HepG2 (cell line): ENCODE results near the gene PRUNE1. TPM values are rescaled to one million over a fixed set of nuclear protein-coding genes. Genes with fewer than 3 reads are reported as not detected.

Experiments
- ATAD3A ChIP-seq: sonication (generic); formaldehyde crosslinking; IDR thresholded peaks from 2 replicates; pipeline ENCODE4 v1.4.0; 2020; ENCODE audit warnings: missing genetic modification reagents
- BCL6 ChIP-seq: IDR thresholded peaks from 2 replicates; pipeline ENCODE4 v1.6.1; 2016; ENCODE audit warnings: missing genetic modification reagents, missing compliant biosample characterization
- CTCF ChIP-seq: sonication (generic); formaldehyde crosslinking; IDR thresholded peaks from 2 replicates; pipeline ENCODE4 v1.5.0; 2020; ENCODE audit warnings: mild to moderate bottlenecking, missing genetic modification reagents, moderate library complexity
- DNMT3B ChIP-seq: conservative IDR thresholded peaks from 2 replicates; pipeline ENCODE4 v1.6.1; 2016; ENCODE audit warnings: missing biosample characterization, control low read depth
- DRAP1 ChIP-seq: IDR thresholded peaks from 2 replicates; pipeline ENCODE4 v1.6.1; 2016; ENCODE audit warnings: missing genetic modification reagents, missing compliant biosample characterization
- FIP1L1 ChIP-seq: fragments of 200-400 bp; formaldehyde crosslinking; IDR thresholded peaks from 2 replicates; pipeline ENCODE4 v1.6.1; 2018; ENCODE audit warnings: low read depth, mild to moderate bottlenecking, low read length, moderate library complexity, borderline replicate concordance; ENCODE audit not compliant: insufficient read depth
- FOSL1 ChIP-seq: sonication (generic); formaldehyde crosslinking; IDR thresholded peaks from 2 replicates; pipeline ENCODE4 v1.9.0; 2021; ENCODE audit warnings: missing genetic modification reagents, borderline replicate concordance
- FOXP4 ChIP-seq: sonication (generic); formaldehyde crosslinking; IDR thresholded peaks from 2 replicates; pipeline ENCODE4 v1.4.0; 2020; ENCODE audit warnings: missing genetic modification reagents
- GABPB1 ChIP-seq: IDR thresholded peaks from 2 replicates; pipeline ENCODE4 v1.6.1; 2016; ENCODE audit warnings: mild to moderate bottlenecking, missing genetic modification reagents, moderate library complexity, missing compliant biosample characterization
- HDAC2 ChIP-seq: sonication (generic); formaldehyde crosslinking; IDR thresholded peaks from 2 replicates; pipeline ENCODE4 v1.4.0; 2020; ENCODE audit warnings: missing genetic modification reagents
- HNF4G ChIP-seq, 2 experiments: sonication (generic) in 1 of 2; formaldehyde crosslinking in 1 of 2; IDR thresholded peaks; 2 replicates each; pipeline versions ENCODE4 v1.4.0 to v1.6.1; 2011 to 2020; ENCODE audit warnings: borderline replicate concordance in 2 of 2, low read depth in 2 of 2, mild to moderate bottlenecking in 2 of 2, low read length in 1 of 2, missing genetic modification reagents in 1 of 2, moderate library complexity in 1 of 2
- KDM4B ChIP-seq: sonication (generic); formaldehyde crosslinking; IDR thresholded peaks from 2 replicates; pipeline ENCODE4 v1.4.0; 2020; ENCODE audit warnings: missing genetic modification reagents
- POLR2A ChIP-seq, 2 experiments: IDR thresholded peaks; 2 replicates each; pipeline ENCODE4 v1.6.1; 2011; ENCODE audit warnings: low read depth in 2 of 2, low read length in 2 of 2, mild to moderate bottlenecking in 1 of 2, moderate library complexity in 1 of 2; ENCODE audit not compliant: insufficient read depth in 1 of 2
- POLR2AphosphoS5 ChIP-seq: IDR thresholded peaks from 2 replicates; pipeline ENCODE4 v1.6.1; 2012; ENCODE audit warnings: low read depth, low read length
- SAP130 ChIP-seq: IDR thresholded peaks from 2 replicates; pipeline ENCODE4 v1.6.1; 2016; ENCODE audit warnings: low read depth
- THAP11 ChIP-seq: IDR thresholded peaks from 2 replicates; pipeline ENCODE4 v1.6.1; 2016; ENCODE audit warnings: missing biosample characterization, missing genetic modification reagents
- XRCC5 ChIP-seq: fragments of 200-400 bp; formaldehyde crosslinking; optimal IDR thresholded peaks from 2 replicates; pipeline ENCODE3; 2017; ENCODE audit warnings: mild to moderate bottlenecking, low read length
- ZNF12 ChIP-seq: sonication (generic); formaldehyde crosslinking; IDR thresholded peaks from 2 replicates; pipeline ENCODE4 v1.5.0; 2020; ENCODE audit warnings: missing genetic modification reagents
- ZNF143 ChIP-seq: sonication (generic); formaldehyde crosslinking; IDR thresholded peaks from 2 replicates; pipeline ENCODE4 v1.4.0; 2020; ENCODE audit warnings: missing genetic modification reagents
- ZNF281 ChIP-seq: sonication (generic); formaldehyde crosslinking; IDR thresholded peaks from 2 replicates; pipeline ENCODE4 v1.4.0; 2020; ENCODE audit warnings: missing genetic modification reagents, borderline replicate concordance
- ZNF335 ChIP-seq: sonication (generic); formaldehyde crosslinking; IDR thresholded peaks from 2 replicates; pipeline ENCODE4 v1.4.0; 2020; ENCODE audit warnings: missing genetic modification reagents
- ZNF430 ChIP-seq: sonication (generic); formaldehyde crosslinking; IDR thresholded peaks from 2 replicates; pipeline ENCODE4 v1.9.0; 2021; ENCODE audit warnings: mild to moderate bottlenecking, missing genetic modification reagents
- ZNF746 ChIP-seq: sonication (generic); formaldehyde crosslinking; IDR thresholded peaks from 2 replicates; pipeline ENCODE4 v1.8.0; 2022; ENCODE audit warnings: mild to moderate bottlenecking, missing genetic modification reagents
- ZNF777 ChIP-seq: sonication (generic); formaldehyde crosslinking; IDR thresholded peaks from 2 replicates; pipeline ENCODE4 v1.4.0; 2020; ENCODE audit warnings: missing genetic modification reagents
- polyA plus RNA-seq, 8 experiments: library from polyadenylated mRNA; depleted of rRNA in 3 of 8; stranded (reverse) in 7 of 8; unstranded in 1 of 8; fragments of >200 nt; fragmentation: Illumina TruSeq in 4 of 8; extraction: Trizol in 4 of 8; gene quantifications; 2 replicates each; pipeline versions ENCODE4 v1.2.1 to v1.2.3, GENCODE V29; 2011 to 2016; ENCODE audit warnings: low read depth in 4 of 8, missing spikeins in 1 of 8, mixed read lengths in 1 of 8; ENCODE audit not compliant: insufficient read depth in 1 of 8
- total RNA-seq, 5 experiments: library from RNA; depleted of rRNA; stranded (reverse); fragments of >200 nt; fragmentation: Illumina TruSeq; extraction: Trizol; gene quantifications; 2 replicates each; pipeline ENCODE4 v1.2.3, GENCODE V29; 2016; ENCODE audit warnings: low read depth in 1 of 5

Gene PRUNE1
- total and polyA plus RNA-seq, 2 of the 13 experiments (the other 11 are each of a cell fraction or from before 2014, with no cell fraction given), result 19.0 to 31.9 TPM

- TF ChIP-seq FIP1L1 (0 out of 2 replicates have a peak, but pooled peaks have one; percentile 33), KDM4B (CRISPR knock-in tag) (no peak), HNF4G (IDR thresholded peaks at IDR 0.05; ENCODE audit: borderline replicate concordance, low read depth, low read length) (no peak), HNF4G (CRISPR knock-in tag; IDR thresholded peaks at IDR 0.05; ENCODE audit: borderline replicate concordance, low read depth) (no peak), CTCF (peak; percentile 11; the same call in 1 of the 2 replicates), ZNF430 (no peak), ATAD3A (CRISPR knock-in tag) (no peak), ZNF12 (CRISPR knock-in tag) (peak; percentile 63; the same call in 1 of the 2 replicates), THAP11 (peak; percentile 44; the same call in 1 of the 2 replicates), ZNF281 (CRISPR knock-in tag) (peak; percentile 97), GABPB1 (CRISPR knock-in tag) (peak; percentile 76), XRCC5 (peak; percentile 26), POLR2AphosphoS5 (peak; percentile 29; the same call in 1 of the 2 replicates), DNMT3B (no peak), HDAC2 (peak; percentile 39; the same call in 1 of the 2 replicates), ZNF777 (CRISPR knock-in tag) (no peak), DRAP1 (CRISPR knock-in tag) (0 out of 2 replicates have a peak, but pooled peaks have one; percentile 23), ZNF335 (0 out of 2 replicates have a peak, but pooled peaks have one; percentile 55), POLR2A (IDR thresholded peaks at IDR 0.05; ENCODE audit: insufficient read depth in 1 of 2, low read depth in 2 of 2, low read length in 2 of 2) (peak in 1 of 2 experiments; percentile 64; a peak in 2 of 4 replicates), SAP130 (CRISPR knock-in tag) (peak; percentile 79), FOSL1 (CRISPR knock-in tag) (peak; percentile 71), ZNF746 (CRISPR knock-in tag) (no peak), ZNF143 (no peak), FOXP4 (CRISPR knock-in tag) (peak; percentile 36; the same call in 1 of the 2 replicates), BCL6 (CRISPR knock-in tag) (0 out of 2 replicates have a peak, but pooled peaks have one; percentile 7)
These were observed 31.2 kb upstream of the PRUNE1 start (continued) for GRCh38 chr1:150976879-150977694.
